GM12878 (cell line): ENCODE results near the gene EEF1AKMT3. TPM values are rescaled to one million over a fixed set of nuclear protein-coding genes. Genes with fewer than 3 reads are reported as not detected.

Experiments used
- ATAC-seq: fragments of 200-7000 bp; cut with Tn5 transposase; 3 replicates; pipeline ENCODE4 v1.9.1; 2020; ENCODE audit warnings: mild to moderate bottlenecking, moderate library complexity
- BruUV-seq: library from RNA; stranded (reverse); fragments of 400-500 nt; replicated peaks from 2 replicates; lab custom pipeline; 2021; lab: Mats Ljungman, UMichigan
- CTCF ChIA-PET: fragments of 300-600 bp; sonication (Branson Sonifier 250); formaldehyde crosslinking; extraction: SDS; loops from one replicate; lab custom pipeline; 2021; ENCODE audit warnings: inconsistent platforms; lab: Yijun Ruan, JAX
- POLR2A ChIA-PET: fragments of 350-600 bp; formaldehyde crosslinking; extraction: SDS; loops from one replicate; lab custom pipeline; 2021; ENCODE audit warnings: inconsistent platforms; lab: Charles Lee
- RAD21 ChIA-PET: fragments of 300-600 bp; sonication (Branson Sonifier 250); formaldehyde crosslinking; loops from one replicate; lab custom pipeline; 2023; ENCODE audit warnings: antibody characterized with exemption; ENCODE audit not compliant: unreplicated experiment; lab: Charles Lee
- SMC1A ChIA-PET: fragments of 300-600 bp; sonication (Branson Sonifier 250); formaldehyde crosslinking; loops from one replicate; lab custom pipeline; 2023; ENCODE audit not compliant: unreplicated experiment, uncharacterized antibody; lab: Charles Lee
- DNase-seq: peaks from one replicate; pipeline ENCODE4 v3.0.0-alpha.2; 2011; ENCODE audit warnings: low read depth, low spot score
- FAIRE-seq: peaks from 3 replicates; lab custom pipeline; 2011; peaks lifted over from hg19 to GRCh38; lab: Jason Lieb, UNC
- H2AFZ ChIP-seq: 2 replicates; pipeline ENCODE4 v1.6.0; 2011; ENCODE audit warnings: low read depth, low read length, control low read depth; ENCODE audit not compliant: control insufficient read depth
- H3K27ac ChIP-seq: 2 replicates; pipeline ENCODE4 v1.5.1; 2011; ENCODE audit warnings: control low read depth; ENCODE audit not compliant: control insufficient read depth, insufficient read depth
- H3K27me3 ChIP-seq, 2 experiments: replicated peaks in 1 of 2; 2 replicates each; pipeline versions ENCODE4 v1.6.0 to v1.6.1; 2011; ENCODE audit warnings: low read length in 1 of 2; ENCODE audit not compliant: control insufficient read depth in 2 of 2, insufficient read depth in 2 of 2
- H3K36me3 ChIP-seq, 2 experiments: 2 replicates each; pipeline ENCODE4 v1.5.1; 2011; ENCODE audit warnings: low read length in 1 of 2; ENCODE audit not compliant: control insufficient read depth in 2 of 2, insufficient read depth in 2 of 2
- H3K4me1 ChIP-seq: 2 replicates; pipeline ENCODE4 v1.6.1; 2011; ENCODE audit warnings: mild to moderate bottlenecking, low read length, moderate library complexity, mixed read lengths; ENCODE audit not compliant: control insufficient read depth, insufficient read depth
- H3K4me2 ChIP-seq: 2 replicates; pipeline ENCODE4 v1.6.0; 2011; ENCODE audit warnings: control low read depth; ENCODE audit not compliant: control insufficient read depth, insufficient read depth
- H3K4me3 ChIP-seq: fragments of 200-600 bp; sonication (generic); 2 replicates; pipeline ENCODE4 v1.5.1; 2016
- H3K79me2 ChIP-seq: 2 replicates; pipeline ENCODE4 v1.6.0; 2011; ENCODE audit warnings: low read length; ENCODE audit not compliant: control insufficient read depth, insufficient read depth
- H3K9ac ChIP-seq: 2 replicates; pipeline ENCODE4 v1.8.0; 2011; ENCODE audit warnings: low read length, control low read depth, mixed read lengths; ENCODE audit not compliant: control insufficient read depth, insufficient read depth
- H3K9me3 ChIP-seq: replicated peaks from 3 replicates; pipeline ENCODE4 v1.5.1; 2011; ENCODE audit warnings: mild to moderate bottlenecking, low read length; ENCODE audit not compliant: control insufficient read depth, insufficient read depth
- H4K20me1 ChIP-seq: 2 replicates; pipeline ENCODE4 v1.6.0; 2011; ENCODE audit not compliant: control insufficient read depth, insufficient read depth
- BHLHE40 ChIP-seq, 2 experiments: fragments of 450-650 bp in 1 of 2; IDR thresholded peaks; 2 replicates each; pipeline ENCODE4 v1.6.1; 2011 to 2017; ENCODE audit warnings: low read depth in 2 of 2, borderline replicate concordance in 1 of 2, improper control_type of control experiment in 1 of 2, low read length in 1 of 2, mild to moderate bottlenecking in 1 of 2
- EGR1 ChIP-seq, 2 experiments: IDR thresholded peaks; 1 replicate in 1 of 2; 2 replicates in 1 of 2; pipeline ENCODE4 v1.6.1; 2011 to 2012; ENCODE audit warnings: low read depth in 2 of 2, low read length in 2 of 2, borderline replicate concordance in 1 of 2, mild to moderate bottlenecking in 1 of 2, moderate library complexity in 1 of 2
- EZH2 ChIP-seq: IDR thresholded peaks from 2 replicates; pipeline ENCODE4 v1.6.1; 2012; ENCODE audit warnings: low read depth, mild to moderate bottlenecking, control low read depth, inconsistent platforms, low read length, borderline replicate concordance; ENCODE audit not compliant: control insufficient read depth
- MTA3 ChIP-seq: IDR thresholded peaks from 2 replicates; pipeline ENCODE4 v1.6.1; 2012; ENCODE audit warnings: low read length, inconsistent platforms, borderline replicate concordance
- NBN ChIP-seq: fragments of 450-650 bp; IDR thresholded peaks from 2 replicates; pipeline ENCODE4 v1.6.1; 2016
- NR2C2 ChIP-seq: IDR thresholded peaks from 2 replicates; pipeline ENCODE4 v1.6.1; 2011; ENCODE audit warnings: borderline replicate concordance, low read depth; ENCODE audit not compliant: control insufficient read depth, insufficient read length
- POLR2AphosphoS5 ChIP-seq: IDR thresholded peaks from 2 replicates; pipeline ENCODE4 v1.6.1; 2011; ENCODE audit warnings: mild to moderate bottlenecking, low read length, inconsistent platforms
- RAD21 ChIP-seq: IDR thresholded peaks from 2 replicates; pipeline ENCODE4 v1.6.1; 2011; ENCODE audit warnings: mild to moderate bottlenecking, low read depth, low read length, moderate library complexity; ENCODE audit not compliant: insufficient read depth
- RFX5 ChIP-seq: IDR thresholded peaks from 2 replicates; pipeline ENCODE4 v1.6.1; 2011; ENCODE audit warnings: low read depth, low read length, improper control_type of control experiment
- SIX5 ChIP-seq: IDR thresholded peaks from 2 replicates; pipeline ENCODE4 v1.6.1; 2011; ENCODE audit warnings: mild to moderate bottlenecking, low read depth, low read length, moderate library complexity; ENCODE audit not compliant: severe bottlenecking
- TAF1 ChIP-seq: IDR thresholded peaks from 2 replicates; pipeline ENCODE4 v1.6.1; 2011; ENCODE audit warnings: mild to moderate bottlenecking, low read depth, low read length, borderline replicate concordance
- ZBED1 ChIP-seq: IDR thresholded peaks from 2 replicates; pipeline ENCODE4 v1.6.1; 2016; ENCODE audit warnings: borderline replicate concordance
- ZNF274 ChIP-seq: IDR thresholded peaks from one replicate; pipeline ENCODE4 v1.8.0; 2011; ENCODE audit not compliant: insufficient read length, insufficient read depth
- ZNF384 ChIP-seq: IDR thresholded peaks from 2 replicates; pipeline ENCODE4 v1.6.1; 2012; ENCODE audit warnings: low read depth, mild to moderate bottlenecking, low read length, improper control_type of control experiment, borderline replicate concordance
- ZNF592 ChIP-seq: fragments of 450-650 bp; IDR thresholded peaks from 2 replicates; pipeline ENCODE4 v1.6.1; 2017; ENCODE audit warnings: mild to moderate bottlenecking, moderate library complexity
- WGBS: methylation state at CpG from one replicate; pipeline ENCODE4 v1.1.6; 2016; ENCODE audit warnings: low lambda C conversion rate; ENCODE audit not compliant: insufficient replicate concordance, insufficient coverage; ENCODE audit errors: missing lambda C conversion rate; 5-methylcytosine and 5-hydroxymethylcytosine counted together
- in situ Hi-C: fragments of 300-500 bp; cut with MboI; formaldehyde crosslinking; loops from 9 replicates; pipeline ENCODE4 v1.14.3; 2018; ENCODE audit warnings: mixed read lengths
- intact Hi-C: fragments of 100-400 bp; cut with micrococcal nuclease; formaldehyde crosslinking; loops from one replicate; pipeline ENCODE4 v1.14.2; 2022; ENCODE audit not compliant: unreplicated experiment
- polyA plus RNA-seq, 11 experiments: library from polyadenylated mRNA; depleted of rRNA in 4 of 11; unstranded in 6 of 11; stranded (reverse) in 5 of 11; fragments of >200 nt; fragmentation: Nextera tagmentation in 4 of 11; fragmentation: Illumina TruSeq in 1 of 11; extraction: Ambion mirVana in 4 of 11; extraction: Trizol in 1 of 11; gene quantifications; 1 replicate in 1 of 11; 2 replicates in 10 of 11; pipeline versions ENCODE4 v1.2.1 to v1.2.3, GENCODE V29; 2011 to 2016; ENCODE audit warnings: inconsistent platforms in 2 of 11, missing spikeins in 2 of 11, low read depth in 1 of 11
- total RNA-seq, 4 experiments: library from RNA; depleted of rRNA in 3 of 4; stranded (reverse); fragments of >200 nt in 3 of 4; fragmentation: Illumina TruSeq in 1 of 4; extraction: Trizol in 1 of 4; gene quantifications; 2 replicates each; pipeline versions ENCODE4 v1.2.1 to v1.2.3, GENCODE V29; 2013 to 2021
- TF ChIP-seq, protein P1 (sequence below), 3 experiments: IDR thresholded peaks in 2 of 3; conservative IDR thresholded peaks in 1 of 3; 2 replicates each; pipeline ENCODE4 v1.5.1; 2011; ENCODE audit warnings: low read depth in 3 of 3, low read length in 3 of 3, mild to moderate bottlenecking in 3 of 3, control low read depth in 2 of 3, moderate library complexity in 2 of 3, inconsistent platforms in 1 of 3, mixed read lengths in 1 of 3; ENCODE audit not compliant: control insufficient read depth in 2 of 3, insufficient read depth in 1 of 3; ENCODE audit errors: extremely low read depth in 1 of 3

Gene EEF1AKMT3
- total and polyA plus RNA-seq, 10 of the 15 experiments (the other 5 are each of a cell fraction or from before 2014, with no cell fraction given), result 1.2 to 8.2 (median 3.5) TPM

GRCh38 chr12:57751788-57752667, 20.4 kb upstream of the EEF1AKMT3 start, which contains the start of gene CDK4:
Gene CDK4, minus strand, starts transcription at chr12:57752310. Its CDS starts 593 bp downstream, at chr12:57751717.
- DNase-seq, result peak; percentile 99
- H3K27ac ChIP-seq, result peak within 1 kb of the TSS; percentile 94
- CTCF ChIA-PET, result interaction anchor here (0.7 to 1.2 kb wide), 4 partner anchors 8 to 143 kb away, joined by 3 read pairs; no protein-coding TSS in a partner anchor
- in situ Hi-C loops (no loop called here), intact Hi-C loops (loop anchor here (10.0 kb wide), 1 partner anchor 277 kb away; the partner anchor contains the start of gene ARHGAP9)
- H3K4me2 ChIP-seq, result peak within 1 kb of the TSS; percentile 78
- H3K9me3 ChIP-seq, result no peaks in the 10 kb centered on the region
- SMC1A ChIA-PET, result no interaction called here
- peak within 1 kb of the TSS; percentile 79 for H3K4me3 ChIP-seq
- H3K4me1 ChIP-seq, result peaks cover 27% of the 10 kb centered on the region
- TSS peak; percentile 89 for BruUV-seq
- peaks cover 6 to 7% of the 10 kb centered on the region in 2 experiments for H3K36me3 ChIP-seq
- peak; percentile 85 for ATAC-seq
- H2AFZ ChIP-seq, result peak within 1 kb of the TSS; percentile 83
- peak within 1 kb of the TSS; percentile 99 for H3K9ac ChIP-seq
- 0% methylated on average over 56 of the region's 58 CpGs for WGBS
- peaks cover 30% of the 10 kb centered on the region for H3K79me2 ChIP-seq
- RAD21 ChIA-PET, result interaction anchor here (0.6 to 1.1 kb wide), 5 partner anchors 10 to 189 kb away, joined by 3 to 5 read pairs (median 3); no protein-coding TSS in a partner anchor
- H4K20me1 ChIP-seq, result no peaks in the 10 kb centered on the region
- POLR2A ChIA-PET, result interaction anchor here (0.6 to 1.2 kb wide), 3 partner anchors 10 to 29 kb away, joined by 4 to 18 read pairs (median 4); no protein-coding TSS in a partner anchor
- FAIRE-seq, result peak; percentile 95
- H3K27me3 ChIP-seq, result no peaks in the 10 kb centered on the region
- TF ChIP-seq, protein P1, sequence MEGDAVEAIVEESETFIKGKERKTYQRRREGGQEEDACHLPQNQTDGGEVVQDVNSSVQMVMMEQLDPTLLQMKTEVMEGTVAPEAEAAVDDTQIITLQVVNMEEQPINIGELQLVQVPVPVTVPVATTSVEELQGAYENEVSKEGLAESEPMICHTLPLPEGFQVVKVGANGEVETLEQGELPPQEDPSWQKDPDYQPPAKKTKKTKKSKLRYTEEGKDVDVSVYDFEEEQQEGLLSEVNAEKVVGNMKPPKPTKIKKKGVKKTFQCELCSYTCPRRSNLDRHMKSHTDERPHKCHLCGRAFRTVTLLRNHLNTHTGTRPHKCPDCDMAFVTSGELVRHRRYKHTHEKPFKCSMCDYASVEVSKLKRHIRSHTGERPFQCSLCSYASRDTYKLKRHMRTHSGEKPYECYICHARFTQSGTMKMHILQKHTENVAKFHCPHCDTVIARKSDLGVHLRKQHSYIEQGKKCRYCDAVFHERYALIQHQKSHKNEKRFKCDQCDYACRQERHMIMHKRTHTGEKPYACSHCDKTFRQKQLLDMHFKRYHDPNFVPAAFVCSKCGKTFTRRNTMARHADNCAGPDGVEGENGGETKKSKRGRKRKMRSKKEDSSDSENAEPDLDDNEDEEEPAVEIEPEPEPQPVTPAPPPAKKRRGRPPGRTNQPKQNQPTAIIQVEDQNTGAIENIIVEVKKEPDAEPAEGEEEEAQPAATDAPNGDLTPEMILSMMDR (IDR thresholded peaks at IDR 0.05 in 2 of 3, conservative IDR thresholded peaks at IDR 0.05 in 1 of 3; ENCODE audit: control insufficient read depth in 2 of 3, extremely low read depth in 1 of 3, insufficient read depth in 1 of 3, low read depth in 3 of 3, low read length in 3 of 3), result no peak
- TF ChIP-seq TAF1 (peak; percentile 77), NBN (peak; percentile 79; the same call in 1 of the 2 replicates), NR2C2 (no peak), ZNF592 (no peak), RAD21 (no peak), SIX5 (no peak), ZNF274 (no peak), BHLHE40 (IDR thresholded peaks at IDR 0.05; ENCODE audit: borderline replicate concordance in 1 of 2, low read depth in 2 of 2, low read length in 1 of 2) (peak; percentile 98 to 100), POLR2AphosphoS5 (peak; percentile 69), EZH2 (no peak), MTA3 (no peak), ZNF384 (no peak), RFX5 (peak; percentile 92), ZBED1 (no peak), EGR1 (IDR thresholded peaks at IDR 0.05; ENCODE audit: borderline replicate concordance in 1 of 2, low read depth in 2 of 2, low read length in 2 of 2) (peak; percentile 4 to 77)
